ENCODE data around the gene STK32C. TPM values are rescaled to one million over a fixed set of nuclear protein-coding genes. Genes with fewer than 3 reads are reported as not detected.

STK32C gene
- total and polyA plus RNA-seq, 8 donors: 3.3 to 13.2 (median 5.2) TPM

- Histone ChIP-seq H3K36me3 (peaks cover 0 to 3% (median 0%) of the 10 kb centered on the region in 3 donors), H3K4me1 (no peaks in the 10 kb centered on the region), H3K27me3 (no peaks in the 10 kb centered on the region), H3K4me3 (no peak overlapping the region), H3K9me3 (no peaks in the 10 kb centered on the region), H3K27ac (no peak overlapping the region)
- whole genome bisulfite sequencing, 2 donors: 87 to 89% methylated on average over 9 of the region's 9 CpGs
- intact Hi-C loops (cut with DNase I): no loop called here
- DNase-seq: peak in 1 of 6 donors; percentile 22
- no peak for ATAC-seq
- TF ChIP-seq, protein P1, sequence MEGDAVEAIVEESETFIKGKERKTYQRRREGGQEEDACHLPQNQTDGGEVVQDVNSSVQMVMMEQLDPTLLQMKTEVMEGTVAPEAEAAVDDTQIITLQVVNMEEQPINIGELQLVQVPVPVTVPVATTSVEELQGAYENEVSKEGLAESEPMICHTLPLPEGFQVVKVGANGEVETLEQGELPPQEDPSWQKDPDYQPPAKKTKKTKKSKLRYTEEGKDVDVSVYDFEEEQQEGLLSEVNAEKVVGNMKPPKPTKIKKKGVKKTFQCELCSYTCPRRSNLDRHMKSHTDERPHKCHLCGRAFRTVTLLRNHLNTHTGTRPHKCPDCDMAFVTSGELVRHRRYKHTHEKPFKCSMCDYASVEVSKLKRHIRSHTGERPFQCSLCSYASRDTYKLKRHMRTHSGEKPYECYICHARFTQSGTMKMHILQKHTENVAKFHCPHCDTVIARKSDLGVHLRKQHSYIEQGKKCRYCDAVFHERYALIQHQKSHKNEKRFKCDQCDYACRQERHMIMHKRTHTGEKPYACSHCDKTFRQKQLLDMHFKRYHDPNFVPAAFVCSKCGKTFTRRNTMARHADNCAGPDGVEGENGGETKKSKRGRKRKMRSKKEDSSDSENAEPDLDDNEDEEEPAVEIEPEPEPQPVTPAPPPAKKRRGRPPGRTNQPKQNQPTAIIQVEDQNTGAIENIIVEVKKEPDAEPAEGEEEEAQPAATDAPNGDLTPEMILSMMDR (IDR thresholded peaks at IDR 0.05): no peak
- FAIRE-seq: no peak
Observed at GRCh38 chr10:132346806-132347205, 39.1 kb upstream of the STK32C start.

GRCh38 chr10:132345345-132345744 is 37.6 kb upstream of the STK32C start:
- peak in 1 of 6 donors; percentile 30 for DNase-seq
- ATAC-seq: no peak
- Histone ChIP-seq H3K27ac (no peak overlapping the region), H3K4me3 (no peak overlapping the region), H3K27me3 (no peaks in the 10 kb centered on the region), H3K36me3 (peaks cover 0 to 3% (median 0%) of the 10 kb centered on the region in 3 donors), H3K9me3 (no peaks in the 10 kb centered on the region), H3K4me1 (no peaks in the 10 kb centered on the region)
- FAIRE-seq: no peak
- TF ChIP-seq, protein P1 (IDR thresholded peaks at IDR 0.05): no peak
- intact Hi-C loops (cut with DNase I): no loop called here
- 80 to 87% methylated on average over 7 of the region's 7 CpGs for WGBS, 2 donors

GRCh38 chr10:132344386-132344785 is 36.6 kb upstream of the STK32C start:
- FAIRE-seq (no peak), ATAC-seq (no peak), DNase-seq (no peak)
- WGBS, 2 donors: 84 to 90% methylated on average over 6 of the region's 6 CpGs
- intact Hi-C loops (cut with DNase I): no loop called here
- H3K4me1 ChIP-seq: no peaks in the 10 kb centered on the region
- peaks cover 0 to 3% (median 0%) of the 10 kb centered on the region in 3 donors for H3K36me3 ChIP-seq
- H3K4me3 ChIP-seq: no peak overlapping the region
- no peaks in the 10 kb centered on the region for H3K27me3 ChIP-seq
- no peaks in the 10 kb centered on the region for H3K9me3 ChIP-seq
- no peak overlapping the region for H3K27ac ChIP-seq
- TF ChIP-seq, protein P1 (IDR thresholded peaks at IDR 0.05): no peak

- Histone ChIP-seq H3K9me3 (no peaks in the 10 kb centered on the region), H3K36me3 (peaks cover 0 to 3% (median 0%) of the 10 kb centered on the region in 3 donors), H3K4me1 (no peaks in the 10 kb centered on the region), H3K27me3 (no peaks in the 10 kb centered on the region), H3K4me3 (no peak overlapping the region), H3K27ac (no peak overlapping the region)
- no peak for DNase-seq
- TF ChIP-seq, protein P1 (IDR thresholded peaks at IDR 0.05): no peak
- intact Hi-C loops (cut with DNase I): no loop called here
- FAIRE-seq: no peak
- ATAC-seq: no peak
- 89 to 98% methylated on average over 7 of the region's 7 CpGs for WGBS, 2 donors
Observed at GRCh38 chr10:132342553-132342952, 34.8 kb upstream of the STK32C start.

- H3K36me3 ChIP-seq: peaks cover 0 to 3% (median 0%) of the 10 kb centered on the region in 3 donors
- TF ChIP-seq, protein P1 (IDR thresholded peaks at IDR 0.05): no peak
- H3K27me3 ChIP-seq: no peaks in the 10 kb centered on the region
- intact Hi-C loops (cut with DNase I): no loop called here
- no peak for DNase-seq
- no peak overlapping the region for H3K27ac ChIP-seq
- H3K4me1 ChIP-seq: no peaks in the 10 kb centered on the region
- whole genome bisulfite sequencing, 2 donors: 93 to 95% methylated on average over 4 of the region's 4 CpGs
- H3K4me3 ChIP-seq: no peak overlapping the region
- no peak for FAIRE-seq
- no peaks in the 10 kb centered on the region for H3K9me3 ChIP-seq
- no peak for ATAC-seq
Observed at GRCh38 chr10:132341781-132342180, 34.0 kb upstream of the STK32C start.

All from pancreas (tissue), 10 donors.